SHP77 treated with DMSO at 0.1 percent for 48 hours (cell line): ENCODE data around the gene DOCK2.
"Not testable (repeated sequence)": the region's sequence is repeated elsewhere in the genome, so short reads cannot be mapped to it uniquely, and the experiment has no call there.

Experiments used
- DNase-seq: peaks from one replicate; lab custom pipeline; 2025; lab: John Stamatoyannopoulos, UW

Gene DOCK2

DNA sequence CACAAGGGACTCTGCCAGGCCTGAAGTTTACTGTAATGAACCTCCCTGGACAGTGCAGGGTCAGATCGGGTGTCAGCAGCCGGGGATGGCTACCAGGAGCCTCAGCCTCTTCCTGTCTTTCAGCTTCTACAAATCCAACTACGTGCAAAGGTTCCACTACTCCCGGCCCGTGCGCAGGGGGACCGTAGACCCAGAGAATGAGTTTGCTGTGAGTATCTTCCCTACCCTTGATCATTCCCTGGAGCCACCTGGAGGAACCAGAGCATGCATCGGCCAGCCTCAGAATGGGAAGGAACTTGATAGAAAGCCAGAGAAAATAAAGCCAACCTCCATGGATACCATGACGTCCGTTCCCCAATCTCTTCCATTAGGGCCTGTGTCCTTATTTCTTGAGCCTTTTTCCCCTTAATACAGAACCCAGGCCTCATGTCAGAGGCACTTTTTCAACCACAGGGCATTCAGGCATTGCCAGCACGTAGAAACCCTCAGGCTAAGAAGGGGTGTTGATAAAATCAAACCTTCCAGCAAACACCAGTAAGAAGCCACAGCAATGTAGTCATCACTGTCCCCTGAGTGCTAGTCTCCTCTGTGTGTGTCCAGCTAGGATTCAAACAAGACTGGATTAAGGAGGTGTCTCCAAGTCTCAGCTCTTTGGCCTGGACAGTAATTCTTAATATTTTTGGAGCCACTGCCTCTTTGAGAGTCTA is 419.6 kb downstream of the DOCK2 start:
- DNase-seq, result no peak

DNA sequence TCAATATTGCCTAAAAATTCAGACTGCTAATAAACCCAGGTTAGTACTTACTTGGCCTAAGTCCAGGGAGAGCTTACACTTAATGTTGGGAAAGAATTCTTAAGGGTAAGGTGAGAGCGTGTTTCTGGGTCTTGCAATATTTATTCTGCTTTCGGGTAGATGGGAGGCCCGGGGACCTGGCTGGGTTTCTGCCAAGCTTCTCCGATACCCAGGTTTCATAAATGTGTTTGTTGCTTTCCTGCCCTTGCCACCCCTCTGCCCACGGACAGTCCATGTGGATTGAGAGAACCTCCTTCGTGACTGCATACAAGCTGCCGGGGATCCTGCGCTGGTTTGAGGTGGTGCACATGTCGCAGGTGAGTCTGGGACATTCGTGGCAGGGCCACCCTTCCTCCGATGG is 420.2 kb downstream of the DOCK2 start:
- no peak for DNase-seq

DNA sequence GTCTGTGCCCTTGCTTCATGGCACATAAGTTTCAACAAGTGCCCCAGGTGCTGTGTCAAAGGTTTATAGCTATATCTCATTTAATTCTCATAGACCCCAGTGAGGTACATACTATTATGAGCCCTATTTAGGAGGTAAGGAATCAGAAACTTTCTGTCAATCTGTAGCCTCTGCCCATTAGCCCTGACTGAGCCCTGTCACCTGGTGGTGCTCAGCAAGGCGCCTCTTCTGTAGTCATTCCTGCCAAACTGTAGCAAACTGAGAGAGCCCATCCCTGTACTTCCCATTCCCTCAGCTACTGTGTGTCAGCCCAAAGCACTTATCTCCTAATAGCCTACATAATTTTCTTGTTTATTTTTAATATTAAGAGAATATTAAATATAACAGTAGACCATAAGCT is 422.1 kb downstream of the DOCK2 start:
- no peak for DNase-seq

DNA sequence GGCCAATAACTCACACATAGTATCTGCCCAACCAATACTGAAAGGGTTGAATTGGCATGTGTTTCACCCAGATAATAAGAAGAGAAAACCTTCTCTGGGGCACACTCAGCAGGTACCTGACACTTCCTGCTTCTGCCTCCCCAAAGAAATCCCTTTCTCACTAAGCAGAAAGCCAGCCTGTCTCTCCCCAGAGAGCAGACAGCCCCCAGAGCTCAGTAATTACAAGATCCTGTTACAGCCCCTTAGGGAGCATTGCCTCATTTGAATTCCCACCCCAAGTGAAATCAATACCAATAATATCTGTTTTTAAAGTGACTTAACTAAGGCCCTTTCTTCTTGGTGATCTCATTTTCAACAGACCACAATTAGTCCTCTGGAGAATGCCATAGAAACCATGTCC is 430.1 kb downstream of the DOCK2 start:
- DNase-seq, result no peak

DNA sequence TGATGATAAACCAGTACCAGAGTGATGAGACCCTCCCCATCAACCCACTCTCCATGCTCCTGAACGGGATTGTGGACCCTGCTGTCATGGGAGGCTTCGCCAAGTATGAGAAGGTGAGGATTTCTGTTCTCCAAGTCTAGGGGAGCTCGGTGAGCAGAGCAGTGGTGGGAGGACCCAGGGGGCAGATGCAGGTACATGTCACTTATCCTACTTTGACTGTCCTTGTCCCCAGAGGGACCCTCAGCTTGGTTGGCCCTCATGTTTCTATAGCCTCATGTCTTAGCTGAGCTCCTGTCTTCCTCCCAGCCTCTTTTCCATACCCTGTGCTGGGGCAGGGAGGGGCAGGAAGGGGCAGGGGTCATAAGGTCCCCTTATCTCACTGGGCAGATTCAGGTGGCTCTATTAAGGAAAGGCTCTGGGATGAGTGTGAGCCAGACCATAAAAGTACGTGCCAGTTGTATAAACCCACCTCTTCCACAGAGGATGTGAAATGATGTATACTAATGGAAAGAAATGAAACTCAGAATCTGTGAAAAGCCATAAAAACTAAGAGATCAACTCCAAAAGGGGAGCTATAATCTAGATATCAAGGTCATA is 430.6 kb downstream of the DOCK2 start:
- DNase-seq, result no peak

DNA sequence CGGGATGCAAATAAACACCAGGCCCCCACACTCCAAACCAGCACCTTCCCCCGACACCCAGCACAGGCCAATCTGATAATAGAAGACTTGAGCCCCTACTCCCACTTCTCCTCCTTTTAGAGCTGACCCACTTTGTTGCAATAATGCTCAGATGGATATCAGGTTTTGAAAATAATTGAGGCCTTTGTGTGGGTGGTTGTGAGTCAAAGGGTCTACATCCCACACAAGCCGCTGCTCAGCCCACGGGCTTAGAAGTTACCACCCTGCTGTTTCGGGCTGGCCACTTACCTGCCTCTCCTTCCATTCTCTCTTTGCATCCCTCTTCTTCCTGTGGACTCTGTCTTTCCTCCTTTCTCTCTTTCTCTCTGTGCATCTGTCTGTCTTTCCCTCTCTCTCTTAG is 432.4 kb downstream of the DOCK2 start:
- no peak for DNase-seq

DNA sequence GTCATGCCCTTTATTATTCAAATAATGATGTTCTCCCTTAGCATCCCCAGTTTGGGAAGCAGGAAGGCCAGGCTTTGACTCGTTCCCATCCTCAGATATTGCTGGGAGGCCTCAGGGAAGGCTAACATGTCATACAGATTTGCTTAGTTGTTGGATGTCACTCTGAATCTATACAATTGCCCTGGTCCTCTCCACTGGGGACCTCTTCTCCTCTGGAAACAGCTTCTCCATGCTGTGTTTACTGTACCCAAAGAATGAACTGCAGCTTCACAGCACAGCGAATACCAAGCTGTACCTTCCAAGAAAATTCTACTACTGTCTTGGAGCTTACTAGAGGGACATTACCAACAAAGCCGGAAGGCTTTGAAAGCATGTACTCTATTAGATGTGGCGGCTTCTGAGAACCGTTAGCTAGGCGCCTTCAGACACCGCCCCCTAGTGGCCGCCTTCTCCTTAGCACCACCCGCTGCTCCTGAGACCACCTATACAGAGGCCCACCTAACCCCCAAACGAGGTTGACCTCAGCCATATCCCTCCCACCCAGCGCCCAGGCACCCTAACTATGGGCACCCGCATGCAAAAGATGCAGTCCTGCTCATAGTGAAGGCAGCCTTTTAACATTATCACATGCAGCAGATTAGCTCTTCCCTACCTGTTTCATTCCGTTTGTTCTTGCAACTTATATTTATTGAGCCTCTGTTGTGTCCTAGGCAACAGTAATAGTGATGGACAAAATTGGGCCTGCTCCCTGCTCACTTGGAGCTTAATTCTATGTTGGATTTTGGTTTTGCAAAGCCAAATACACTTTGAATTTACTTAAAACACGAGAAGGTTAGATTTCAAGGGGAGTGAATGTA is 433.7 kb downstream of the DOCK2 start:
- no peak for DNase-seq

DNA sequence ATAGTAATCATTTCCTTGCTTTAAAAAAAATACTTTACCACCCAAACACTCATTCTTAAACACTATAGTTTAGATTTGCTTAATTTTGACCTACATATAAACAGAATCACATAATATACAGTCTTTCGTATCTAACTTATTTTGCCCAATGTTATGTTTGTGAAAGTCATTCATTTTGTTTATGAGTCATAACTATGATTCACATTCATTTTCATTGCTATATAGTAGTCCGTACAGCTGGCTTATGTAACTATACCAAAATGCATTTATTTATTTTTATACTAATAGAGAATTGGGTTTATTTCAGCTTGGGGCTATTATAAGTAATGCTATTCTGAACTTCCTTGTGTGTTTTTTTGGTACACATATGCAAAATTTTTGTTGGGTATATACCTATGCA is 434.7 kb downstream of the DOCK2 start:
- no peak for DNase-seq

DNA sequence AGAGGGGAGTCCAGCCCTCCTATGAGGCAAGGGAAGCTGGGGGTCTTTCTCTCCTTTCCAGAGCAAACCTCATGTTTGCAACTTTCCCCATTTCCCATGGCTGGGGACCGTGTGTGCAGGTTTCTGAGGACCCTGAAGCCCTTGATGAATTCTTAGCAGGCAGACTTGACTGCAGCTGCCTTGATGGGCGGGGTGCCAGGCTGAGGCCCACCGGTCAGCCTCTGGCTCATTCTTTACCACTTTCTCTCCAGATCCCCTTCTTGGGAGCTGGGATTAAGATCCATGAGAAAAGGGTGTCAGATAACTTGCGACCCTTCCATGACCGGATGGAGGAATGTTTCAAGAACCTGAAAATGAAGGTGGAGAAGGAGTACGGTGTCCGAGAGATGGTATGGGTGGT is 438.6 kb downstream of the DOCK2 start:
- DNase-seq, result no peak

DNA sequence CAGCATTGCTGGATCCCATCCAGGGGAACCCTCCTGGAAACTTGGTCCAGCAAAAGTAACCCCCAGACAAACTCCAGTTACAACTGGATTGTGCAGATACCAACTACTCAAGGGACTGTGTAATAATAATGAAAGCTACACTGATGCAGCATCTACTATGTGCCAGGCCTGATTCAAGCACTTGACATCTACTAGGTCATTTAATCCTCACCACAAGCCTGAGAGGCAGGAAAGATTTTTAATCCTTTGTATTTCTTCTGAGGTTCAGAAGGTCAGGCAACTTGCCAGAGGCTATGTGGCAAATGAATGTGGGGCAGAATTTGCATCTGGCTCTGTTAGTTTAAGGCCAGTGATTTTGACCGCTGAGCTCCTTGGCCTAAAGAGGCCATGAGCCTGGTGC is 439.1 kb downstream of the DOCK2 start:
- DNase-seq, result no peak

DNA sequence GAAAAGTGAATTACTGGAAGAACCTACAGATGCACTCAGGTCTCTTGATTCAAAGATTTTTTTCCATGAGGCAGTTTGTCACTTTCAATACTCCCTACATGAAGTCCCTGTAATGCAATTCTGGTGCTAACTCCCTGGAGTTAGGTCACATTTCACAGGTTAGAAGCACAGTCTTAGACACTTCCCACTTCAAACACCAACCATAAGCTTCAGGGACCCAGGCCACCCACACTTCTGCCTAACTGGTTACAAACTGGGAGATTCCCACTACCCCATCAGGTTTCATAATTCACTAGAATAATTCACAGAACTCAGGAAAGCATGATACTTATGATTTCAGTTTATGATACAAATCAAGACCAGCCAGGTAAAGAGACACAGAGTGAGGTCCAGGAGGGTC is 439.7 kb downstream of the DOCK2 start:
- DNase-seq, result no peak

DNA sequence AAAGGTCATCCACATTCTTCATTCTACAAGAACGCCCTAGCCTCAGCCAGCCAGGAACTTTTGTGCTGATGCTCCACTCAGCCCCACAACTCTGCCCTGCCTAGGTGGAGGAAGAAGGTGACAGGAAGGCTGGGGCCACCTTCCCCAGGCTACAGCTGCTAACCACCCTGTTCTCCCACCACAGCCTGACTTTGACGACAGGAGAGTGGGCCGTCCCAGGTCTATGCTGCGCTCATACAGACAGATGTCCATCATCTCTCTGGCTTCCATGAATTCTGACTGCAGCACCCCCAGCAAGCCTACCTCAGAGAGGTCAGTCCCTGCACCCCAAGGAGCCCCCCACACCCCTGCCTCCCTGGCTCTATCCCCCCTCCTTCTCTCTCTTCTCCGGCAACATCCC is 440.5 kb downstream of the DOCK2 start:
- no peak for DNase-seq

DNA sequence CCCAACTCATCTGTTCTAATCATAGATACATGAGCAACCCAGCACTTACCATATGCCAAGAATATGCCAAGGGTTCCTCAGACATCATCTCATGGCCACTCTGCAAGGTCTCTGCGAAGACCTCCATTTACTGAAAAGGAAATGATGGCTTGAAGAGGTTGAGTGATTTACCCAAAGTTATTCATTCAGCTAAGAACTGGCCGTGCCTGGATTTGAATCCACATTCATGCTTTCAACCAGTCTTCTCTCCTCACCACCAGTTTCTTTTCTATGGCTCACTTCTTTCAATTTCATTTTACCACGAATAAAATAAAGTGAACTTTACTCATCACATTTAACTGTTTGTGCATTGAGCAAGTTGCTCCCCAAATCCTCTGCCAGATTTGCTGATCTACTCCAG is 441.4 kb downstream of the DOCK2 start:
- DNase-seq, result no peak

DNA sequence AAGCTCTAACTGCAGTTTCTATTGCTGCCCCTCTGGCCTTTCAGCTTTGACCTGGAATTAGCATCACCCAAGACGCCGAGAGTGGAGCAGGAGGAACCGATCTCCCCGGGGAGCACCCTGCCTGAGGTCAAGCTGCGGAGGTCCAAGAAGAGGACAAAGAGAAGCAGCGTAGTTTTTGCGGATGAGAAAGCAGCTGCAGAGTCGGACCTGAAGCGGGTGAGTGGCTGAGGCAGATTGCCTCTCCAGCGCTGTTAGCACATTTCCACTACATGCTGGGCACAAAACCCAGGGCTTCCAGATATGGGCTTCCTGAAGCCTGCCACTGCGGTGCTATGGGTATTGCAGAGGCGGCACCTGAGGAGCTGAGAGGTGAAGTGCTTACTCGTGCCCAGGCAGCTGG is 441.9 kb downstream of the DOCK2 start:
- no peak for DNase-seq

DNA sequence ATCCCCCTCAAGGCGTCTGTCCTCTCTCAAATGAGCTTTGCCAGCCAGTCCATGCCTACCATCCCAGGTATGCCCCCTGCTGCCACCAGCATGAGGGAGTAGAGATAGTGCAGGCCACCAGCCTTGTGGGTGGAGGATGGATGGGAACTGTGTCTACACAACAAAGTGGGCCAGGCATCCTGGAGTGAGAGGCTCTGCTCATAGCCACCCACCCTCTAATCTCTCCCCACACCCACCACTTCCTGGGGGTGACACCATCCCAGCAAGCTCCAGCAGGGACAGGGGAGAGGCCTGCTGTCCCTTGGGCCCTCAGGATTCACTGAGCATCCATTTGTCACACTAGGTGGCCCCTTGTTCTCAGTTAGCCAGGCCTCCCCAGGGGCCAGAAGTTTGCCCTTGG is 443.1 kb downstream of the DOCK2 start:
- no peak for DNase-seq

DNA sequence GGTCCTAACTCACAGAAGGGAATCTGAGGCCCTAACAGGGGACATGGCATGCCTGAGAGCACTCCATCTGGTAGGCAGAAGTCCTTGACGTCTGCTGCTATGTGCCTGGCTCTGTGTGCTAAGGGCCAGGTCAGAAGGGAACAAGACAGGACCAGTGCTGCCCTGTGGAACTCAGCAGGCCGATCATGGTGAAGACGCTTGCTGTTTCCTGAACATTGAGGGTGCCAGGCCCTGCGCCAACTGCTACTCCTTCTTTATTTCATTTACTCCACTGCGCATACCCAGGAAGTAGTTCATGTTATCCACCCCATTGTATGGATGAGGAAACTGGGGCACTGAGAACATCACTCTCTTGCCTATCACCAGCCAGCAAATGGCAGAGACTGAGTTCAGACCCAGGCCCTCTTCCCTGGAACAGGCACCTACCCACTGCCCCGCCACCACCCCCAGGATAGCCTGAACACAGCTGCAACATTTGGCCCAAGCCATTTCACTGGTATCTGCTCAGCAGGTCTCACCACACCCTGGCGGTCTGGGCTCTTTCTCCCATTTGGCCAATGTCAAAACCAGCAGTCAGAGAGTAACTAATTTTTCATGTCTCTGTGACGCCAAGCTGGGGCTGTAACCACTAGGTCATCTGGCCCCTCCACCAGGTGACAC is 443.8 kb downstream of the DOCK2 start:
- no peak for DNase-seq

DNA sequence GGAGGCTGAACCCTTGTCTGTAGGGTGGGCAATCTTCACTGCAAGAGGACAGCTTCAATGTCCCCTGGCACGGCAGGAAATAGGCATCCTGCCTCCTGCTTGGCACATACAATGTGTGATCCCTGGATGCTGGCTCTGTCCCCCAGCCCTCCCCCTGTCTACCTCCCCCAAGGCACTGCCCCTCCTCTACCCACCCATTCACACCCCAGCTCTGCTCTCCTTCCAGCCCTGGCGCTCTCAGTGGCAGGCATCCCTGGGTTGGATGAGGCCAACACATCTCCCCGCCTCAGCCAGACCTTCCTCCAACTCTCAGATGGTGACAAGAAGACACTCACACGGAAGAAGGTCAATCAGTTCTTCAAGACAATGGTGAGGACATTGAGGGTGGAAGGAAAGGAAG is 444.5 kb downstream of the DOCK2 start:
- DNase-seq, result no peak

DNA sequence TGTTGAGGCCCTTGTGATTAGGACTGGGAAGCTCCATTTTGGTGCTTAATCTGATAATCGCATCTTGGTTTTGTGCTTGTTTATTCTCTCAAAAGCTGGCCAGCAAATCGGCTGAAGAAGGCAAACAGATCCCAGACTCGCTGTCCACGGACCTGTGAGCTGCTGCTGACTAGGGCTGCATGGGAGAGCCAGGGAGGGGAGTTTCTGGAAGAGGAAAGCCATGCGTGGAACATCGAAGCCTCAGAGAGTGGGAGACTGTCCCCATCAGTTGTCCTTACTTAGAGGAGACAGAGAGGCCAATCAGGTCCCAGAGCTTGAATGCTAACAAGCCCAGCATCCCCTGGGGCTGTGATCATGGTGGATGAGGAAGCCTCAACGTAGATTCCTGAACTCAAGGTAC is 445.6 kb downstream of the DOCK2 start:
- no peak for DNase-seq

DNA sequence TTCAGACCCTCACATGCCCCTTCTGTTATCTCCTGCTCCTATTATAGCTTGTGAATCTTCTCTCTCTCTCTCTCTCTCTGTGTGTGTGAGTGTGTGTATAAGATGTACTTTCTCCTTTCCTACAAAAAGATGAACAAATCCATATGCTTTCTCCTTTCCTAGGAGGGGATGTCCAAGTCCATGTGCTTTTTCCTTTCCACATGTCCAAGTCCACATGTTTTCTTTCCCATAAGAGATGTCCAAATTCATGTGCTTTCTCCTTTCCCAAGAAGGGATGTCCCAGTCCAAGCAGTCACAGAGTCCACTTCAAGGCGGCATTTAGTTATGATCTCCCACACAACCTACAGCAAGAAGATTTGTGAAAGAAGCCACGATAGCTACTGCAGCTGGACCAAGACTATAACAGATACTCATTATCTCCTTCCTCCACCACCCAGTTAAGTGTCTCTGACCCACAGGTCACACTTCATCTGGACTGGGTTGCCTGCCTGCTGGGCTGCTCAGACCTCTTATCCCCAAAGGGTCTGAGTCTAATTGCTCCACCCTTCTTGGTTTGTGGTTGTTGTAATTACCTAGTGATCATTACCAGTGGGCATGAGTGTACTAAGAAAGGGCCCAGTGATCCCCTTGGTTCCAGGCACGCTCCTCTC is 450.2 kb downstream of the DOCK2 start:
- DNase-seq, result no peak

DNA sequence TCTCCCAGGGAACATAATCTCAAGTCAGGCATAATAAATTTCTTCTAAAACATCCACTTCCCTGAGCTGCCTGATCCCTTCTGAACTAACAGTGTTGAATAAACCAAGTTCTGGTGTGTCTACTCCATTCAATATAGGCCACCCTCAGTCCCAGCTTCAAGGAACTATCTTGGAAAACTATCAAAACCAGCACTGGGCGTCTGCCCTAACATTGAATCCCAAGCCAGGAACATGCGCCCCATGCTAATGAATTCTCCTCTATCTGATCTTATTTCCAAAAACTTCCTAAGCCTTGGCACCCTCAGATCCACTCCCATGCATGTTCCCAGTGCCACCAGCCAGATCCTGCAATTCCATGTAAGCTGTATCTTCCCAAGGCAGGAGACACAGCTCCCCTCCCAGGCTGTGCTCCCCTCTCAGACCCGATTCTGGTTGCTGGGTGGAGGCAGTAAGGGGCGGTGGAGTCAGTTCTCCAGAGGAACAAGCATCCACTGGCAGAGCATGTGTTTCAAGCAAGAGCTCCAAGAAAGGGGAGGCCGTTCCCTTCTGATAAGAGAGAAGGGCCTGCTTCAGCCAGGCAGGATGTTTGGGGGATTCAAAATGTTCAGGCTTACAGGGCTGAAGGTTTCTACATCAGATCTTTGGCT is 455.5 kb downstream of the DOCK2 start:
- DNase-seq, result no peak

DNA sequence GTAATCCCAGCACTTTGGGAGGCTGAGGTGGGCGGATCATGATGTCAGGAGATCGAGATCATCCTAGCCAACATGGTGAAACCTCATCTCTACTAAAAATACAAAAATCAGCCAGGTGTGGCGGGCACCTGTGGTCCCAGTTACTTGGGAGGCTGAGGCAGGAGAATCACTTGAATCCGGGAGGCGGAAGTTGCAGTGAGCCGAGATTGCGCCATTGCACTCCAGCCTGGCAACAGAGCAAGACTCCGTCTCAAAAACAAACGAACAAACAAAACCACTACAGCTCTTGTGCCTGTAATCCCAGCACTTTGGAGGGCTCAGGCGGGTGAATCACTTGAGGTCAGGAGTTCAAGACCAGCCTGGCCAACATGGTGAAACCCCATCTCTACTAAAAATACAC is 457.3 kb downstream of the DOCK2 start:
- not testable (repeated sequence) for DNase-seq

DNA sequence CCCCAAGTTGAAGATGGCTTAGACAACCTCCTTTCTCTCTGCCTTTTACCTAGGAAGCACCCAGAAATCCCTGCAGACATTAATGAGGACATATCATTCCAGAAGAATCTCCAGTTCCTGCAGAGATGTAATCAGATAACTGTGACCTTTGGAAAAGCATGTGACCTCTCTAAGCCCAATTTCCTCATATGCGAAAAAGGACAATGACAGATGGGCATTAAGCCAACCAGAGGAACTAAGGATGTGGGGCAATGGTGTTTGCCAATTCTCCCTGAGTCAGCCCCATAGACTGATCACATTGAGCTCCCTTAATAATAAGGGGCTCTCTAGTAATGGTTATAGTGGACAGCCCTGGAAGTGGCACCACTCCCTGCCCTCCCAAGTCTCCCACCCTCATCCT is 458.6 kb downstream of the DOCK2 start:
- DNase-seq, result no peak
